Prostate gland (tissue), 2 donors: Measurements from ENCODE around the gene IL12RB2.

Experiments used
- CTCF ChIP-seq, 4 experiments: fragments of 200-600 bp in 2 of 4; fragments of 450-650 bp in 2 of 4; sonication (generic) in 2 of 4; IDR thresholded peaks; 1 replicate in 3 of 4; 2 replicates in 1 of 4; pipeline ENCODE4 v1.5.1; 2016 to 2019; ENCODE audit warnings: antibody characterized with exemption in 4 of 4, mild to moderate bottlenecking in 2 of 4, moderate library complexity in 2 of 4
- POLR2A ChIP-seq: fragments of 450-650 bp; IDR thresholded peaks from one replicate; pipeline ENCODE4 v1.6.1; 2016; ENCODE audit warnings: antibody characterized with exemption, mild to moderate bottlenecking
- POLR2AphosphoS5 ChIP-seq: sonication (generic); formaldehyde crosslinking; IDR thresholded peaks from one replicate; pipeline ENCODE4 v1.6.1; 2017; ENCODE audit warnings: antibody characterized with exemption

DNA sequence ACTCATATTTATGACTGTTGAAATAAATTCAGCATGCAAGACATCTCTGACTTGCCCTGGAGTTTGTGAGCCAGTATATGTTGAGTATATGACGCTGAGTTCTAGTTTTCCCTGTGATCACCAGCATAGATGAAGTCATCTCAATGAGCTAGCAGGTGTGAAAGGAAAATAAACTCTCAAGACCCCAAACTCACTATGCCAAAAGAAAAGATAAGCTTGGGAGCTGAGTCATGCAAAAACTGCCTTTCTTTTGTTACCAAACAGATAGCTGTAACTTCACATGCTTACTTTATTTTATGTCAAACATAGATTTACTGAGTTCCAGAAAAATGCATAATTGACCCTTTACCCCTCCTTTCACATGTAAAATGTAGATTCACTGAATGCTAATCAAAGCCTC lies 69.6 kb downstream of the IL12RB2 start:
- TF ChIP-seq POLR2AphosphoS5 (no peak), CTCF (IDR thresholded peaks at IDR 0.05) (no peak), POLR2A (no peak)
